Limb (tissue), 2 donors: ENCODE measurements around the gene HMGCL.
A peak's percentile ranks its signal among the peaks of the same experiment; 100 is the strongest.
"Not testable (repeated sequence)": the region's sequence is repeated elsewhere in the genome, so short reads cannot be mapped to it uniquely, and the experiment has no call there.

Experiments used
- DNase-seq, 2 donors: peaks; one replicate each; pipeline ENCODE4 v3.0.0-alpha.2; 2016; ENCODE audit errors: extremely low spot score in 2 of 2

HMGCL gene

GRCh38 chr1:23799255-23799569 lies 26.0 kb downstream of the HMGCL start:
- no peak for DNase-seq

DNA sequence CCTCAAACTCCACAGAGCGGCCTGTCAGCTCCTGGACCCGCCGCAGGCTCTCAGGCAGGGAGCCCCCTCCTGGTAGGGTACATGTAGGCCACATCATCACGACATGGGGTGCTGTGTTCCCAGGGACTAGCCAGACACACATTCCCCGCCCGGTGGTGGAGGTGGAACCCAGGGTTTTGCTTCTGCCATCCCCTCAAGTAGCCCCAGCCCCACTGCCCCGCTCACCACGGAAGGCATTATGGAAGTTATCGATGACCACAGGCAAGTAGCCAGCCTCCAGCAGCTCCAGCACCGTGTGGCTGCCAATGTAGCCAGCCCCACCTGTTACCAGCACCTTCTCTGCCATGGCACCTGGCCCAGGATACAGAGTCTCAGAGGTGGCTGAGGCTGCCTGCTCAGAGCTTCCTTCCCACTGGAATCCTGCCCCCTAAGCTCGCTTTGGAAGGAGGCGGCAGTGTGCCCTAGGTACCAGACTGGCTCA lies 26.5 kb downstream of the HMGCL start:
- DNase-seq, result no peak

GRCh38 chr1:23797478-23798448 lies 27.5 kb downstream of the HMGCL start:
- DNase-seq, result no peak

DNA sequence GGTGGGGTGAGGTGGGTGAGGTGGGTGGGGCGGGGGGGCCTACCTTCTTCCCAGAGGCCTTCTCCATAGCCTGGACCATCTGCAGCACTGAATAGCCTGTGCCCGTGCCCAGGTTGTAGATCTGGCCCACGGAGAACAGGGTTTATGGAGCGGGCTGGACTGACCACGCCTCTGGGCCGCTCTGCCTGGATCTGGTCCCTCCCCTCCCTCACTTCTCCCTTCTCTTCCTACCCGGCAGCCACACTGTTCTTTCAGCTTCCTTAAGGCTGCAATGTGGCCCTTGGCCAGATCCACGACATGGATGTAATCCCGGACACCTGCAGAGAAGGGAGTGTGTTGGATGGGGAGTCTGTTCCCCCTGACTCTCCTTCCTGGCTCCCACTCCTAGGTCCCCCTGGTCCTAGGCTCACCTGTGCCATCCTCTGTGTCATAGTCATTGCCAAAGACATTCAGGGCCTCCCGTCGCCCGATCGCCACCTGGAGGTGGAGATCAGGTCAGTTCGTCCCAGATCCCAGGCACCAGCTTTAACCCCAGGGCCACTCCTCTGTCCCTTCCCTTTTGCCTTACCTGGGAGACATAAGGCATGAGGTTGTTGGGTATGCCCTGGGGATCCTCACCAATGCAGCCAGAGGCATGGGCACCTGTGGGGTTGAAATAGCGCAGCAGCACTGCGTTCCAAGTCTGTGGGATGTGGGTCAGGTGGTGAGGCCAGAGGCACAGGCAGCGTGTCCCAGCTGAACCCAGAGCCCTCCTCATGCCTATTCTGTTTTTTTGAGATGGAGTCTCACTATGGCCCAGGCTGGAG lies 28.6 kb downstream of the HMGCL start:
- no peak for DNase-seq

DNA sequence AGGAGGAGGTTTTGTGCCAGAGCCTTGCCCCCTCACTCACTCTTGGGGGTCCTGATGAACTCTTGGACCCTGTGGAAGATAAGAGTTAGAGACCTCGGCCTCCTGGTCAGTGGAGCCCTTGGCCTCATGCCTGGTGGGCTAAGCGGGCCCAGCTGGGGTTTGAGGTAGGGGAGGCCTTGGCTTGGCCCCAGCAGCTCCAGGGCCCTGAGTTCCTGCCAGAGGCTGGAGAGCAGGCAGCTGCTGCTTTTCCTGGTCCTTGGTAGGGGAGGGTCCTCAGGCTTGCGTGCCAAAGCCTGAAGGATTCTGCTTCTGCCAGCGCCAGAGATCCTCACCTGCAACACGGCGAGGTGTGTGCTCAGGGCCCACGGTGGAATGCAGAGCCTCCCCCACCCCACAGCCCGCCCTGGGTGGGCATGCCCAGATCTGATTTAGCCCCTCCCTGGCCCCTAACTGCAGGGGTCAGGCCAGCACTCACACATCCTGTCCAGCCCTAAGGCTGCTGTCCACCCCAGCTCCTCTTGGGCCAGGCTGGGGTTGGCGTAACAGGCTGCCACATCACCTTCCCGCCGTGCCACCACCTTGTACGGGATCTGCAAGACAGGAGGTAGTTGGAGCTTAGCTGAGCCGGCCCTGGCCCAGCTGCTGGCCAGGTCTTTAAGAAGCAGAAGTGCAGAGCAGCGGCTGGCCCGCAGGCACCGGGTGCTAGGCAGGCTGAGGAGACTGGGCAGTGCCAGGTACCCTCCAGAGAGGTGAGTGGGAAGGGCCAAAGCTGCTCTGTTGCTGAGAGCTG lies 29.4 kb downstream of the HMGCL start:
- no peak for DNase-seq

- DNase-seq, result not testable (repeated sequence)
Measured at GRCh38 chr1:23794732-23795182, 30.5 kb downstream of the HMGCL start.

GRCh38 chr1:23793861-23794731 lies 31.1 kb downstream of the HMGCL start:
- DNase-seq, result no peak

GRCh38 chr1:23793018-23793781 lies 32.0 kb downstream of the HMGCL start:
- DNase-seq, result no peak

DNA sequence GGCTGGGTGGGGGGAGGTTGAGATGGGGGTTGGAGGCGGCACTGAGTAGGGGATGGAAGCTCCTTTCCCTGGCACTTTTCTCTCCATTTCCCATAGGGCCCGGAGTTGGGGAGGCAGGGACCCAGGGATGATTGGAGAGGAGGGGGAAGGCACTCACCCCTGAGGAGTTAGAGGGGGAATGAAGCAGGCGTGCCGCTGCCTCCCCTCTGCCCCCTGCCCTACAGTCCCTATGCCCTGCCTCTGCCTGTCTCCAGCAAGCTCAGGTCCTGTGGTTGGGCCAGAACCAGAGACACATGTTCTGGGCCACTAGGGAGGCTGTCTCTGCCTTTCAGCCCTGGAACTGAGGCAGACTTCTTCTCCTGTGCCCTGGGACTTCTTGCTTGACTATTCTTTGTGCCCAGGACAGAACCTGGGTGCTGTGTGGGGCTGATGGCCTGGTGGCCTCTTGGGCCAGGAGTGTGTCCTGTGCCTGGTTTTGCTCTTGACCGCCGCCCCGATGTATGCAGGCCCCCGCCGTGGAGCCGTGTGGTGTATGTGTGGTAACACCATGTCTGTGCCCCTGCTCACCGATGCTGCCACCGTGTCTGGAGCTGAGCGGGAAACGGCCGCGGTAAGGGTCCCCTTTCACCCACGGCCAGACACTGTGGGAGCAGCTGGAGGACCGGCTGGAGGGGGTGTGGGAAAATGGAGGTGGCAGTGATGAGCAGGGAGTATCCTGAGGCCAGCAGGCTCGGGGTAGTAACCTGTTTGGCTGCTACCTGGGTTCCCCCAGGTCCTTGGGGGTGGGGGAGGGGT lies 32.9 kb downstream of the HMGCL start:
- DNase-seq, result no peak

GRCh38 chr1:23791516-23792047 lies 33.6 kb downstream of the HMGCL start:
- no peak for DNase-seq

- DNase-seq, result peak; percentile 94
Measured at GRCh38 chr1:23790696-23791515, 34.3 kb downstream of the HMGCL start, which contains the start of gene LYPLA2. Gene LYPLA2 (plus strand): TSS chr1:23791145. CDS start chr1:23792683, 1,538 bp downstream.

GRCh38 chr1:23788695-23789094 lies 36.5 kb downstream of the HMGCL start:
- DNase-seq, result no peak

DNA sequence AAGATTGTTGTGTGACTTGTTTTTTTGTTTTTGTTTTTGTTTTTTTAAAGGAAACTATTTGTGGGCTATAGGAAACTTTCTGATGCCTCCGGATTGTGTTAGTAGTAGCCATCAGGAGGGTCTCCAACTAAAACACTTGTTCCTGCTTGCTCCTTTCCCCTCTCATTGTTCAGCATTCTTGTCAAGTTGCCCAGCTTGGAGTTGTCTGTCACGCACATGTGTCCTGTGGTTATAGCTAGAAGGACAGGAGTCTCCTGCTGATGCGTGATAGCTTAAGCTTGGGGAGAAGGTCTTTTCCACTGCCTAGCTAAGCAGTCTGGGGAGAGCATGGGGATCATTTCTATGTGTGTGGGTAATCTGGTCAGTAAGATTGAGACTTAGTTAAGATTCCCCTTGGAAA lies 37.5 kb downstream of the HMGCL start:
- no peak for DNase-seq

GRCh38 chr1:23784846-23785245 lies 40.4 kb downstream of the HMGCL start:
- DNase-seq, result no peak

DNA sequence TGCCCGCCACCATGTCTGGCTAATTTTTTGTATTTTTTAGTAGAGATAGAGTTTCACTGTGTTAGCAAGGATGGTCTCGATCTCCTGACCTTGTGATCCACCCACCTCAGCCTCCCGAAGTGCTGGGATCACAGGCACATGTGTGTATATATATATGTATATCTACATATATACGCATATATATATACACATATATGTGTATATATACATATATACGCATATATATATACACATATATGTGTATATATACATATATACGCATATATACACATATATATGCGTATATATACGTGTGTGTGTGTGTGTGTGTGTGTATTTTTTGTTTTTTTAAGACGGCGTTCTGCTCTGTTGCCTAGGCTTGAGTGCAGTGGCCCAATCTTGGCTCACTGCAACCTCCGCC lies 42.1 kb downstream of the HMGCL start:
- DNase-seq, result not testable (repeated sequence)

GRCh38 chr1:23779826-23780371 lies 45.3 kb downstream of the HMGCL start:
- no peak for DNase-seq
